Suppressor macrophage (primary cell): Measurements from ENCODE around the gene PLG.
A peak's percentile ranks its signal among the peaks of the same experiment; 100 is the strongest.
"Not testable (repeated sequence)": the region's sequence is repeated elsewhere in the genome, so short reads cannot be mapped to it uniquely, and the experiment has no call there.

Experiments
- DNase-seq, 4 experiments: peaks; one replicate each; pipeline ENCODE4 v3.0.0-alpha.2; 2020 to 2022
- total RNA-seq, 17 experiments: gene quantifications; one replicate each; lab custom pipeline; 2026; ENCODE audit warnings: mixed read lengths in 6 of 17, inconsistent platforms in 3 of 17; lab: John Stamatoyannopoulos, UW

The PLG gene
- total RNA-seq = 0 to 3.9 (median 0) reads per million in 17 experiments

DNA sequence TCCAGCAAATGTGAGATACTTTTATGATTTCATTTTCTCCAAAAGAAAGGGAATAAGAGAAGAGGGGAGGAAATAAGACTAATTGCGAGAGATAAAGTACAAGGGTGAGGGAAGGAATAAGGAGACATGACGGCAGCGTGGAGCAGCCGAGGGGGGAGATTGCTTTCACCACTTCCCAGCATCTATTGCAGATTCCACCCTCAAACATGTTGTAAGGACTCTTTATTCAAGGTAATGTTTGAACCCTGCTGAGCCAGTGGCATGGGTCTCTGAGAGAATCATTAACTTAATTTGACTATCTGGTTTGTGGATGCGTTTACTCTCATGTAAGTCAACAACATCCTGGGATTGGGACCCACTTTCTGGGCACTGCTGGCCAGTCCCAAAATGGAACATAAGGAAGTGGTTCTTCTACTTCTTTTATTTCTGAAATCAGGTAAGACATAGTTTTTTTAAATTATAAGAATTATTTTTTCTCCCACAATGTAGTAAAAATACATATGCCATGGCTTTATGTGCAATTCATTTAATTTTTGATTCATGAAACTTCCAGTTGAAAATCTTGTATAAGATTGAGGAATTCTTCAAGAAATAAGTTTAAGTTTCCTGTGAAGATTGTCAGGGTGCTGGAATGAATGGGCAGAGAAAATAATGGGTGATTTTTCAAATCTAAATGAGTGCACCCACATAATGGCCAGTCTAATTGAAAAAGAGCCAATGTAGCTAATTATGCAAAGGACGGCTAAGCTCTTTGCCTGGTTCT lies at the start of gene PLG:
Gene PLG (plus strand): TSS at position 327 of the 763 bp plus-strand sequence. CDS start 61 bp downstream, at position 388.
- not testable (repeated sequence) for DNase-seq

GRCh38 chr6:160659562-160659961 lies 42.5 kb upstream of the PLG start:
- DNase-seq = no peak

DNA sequence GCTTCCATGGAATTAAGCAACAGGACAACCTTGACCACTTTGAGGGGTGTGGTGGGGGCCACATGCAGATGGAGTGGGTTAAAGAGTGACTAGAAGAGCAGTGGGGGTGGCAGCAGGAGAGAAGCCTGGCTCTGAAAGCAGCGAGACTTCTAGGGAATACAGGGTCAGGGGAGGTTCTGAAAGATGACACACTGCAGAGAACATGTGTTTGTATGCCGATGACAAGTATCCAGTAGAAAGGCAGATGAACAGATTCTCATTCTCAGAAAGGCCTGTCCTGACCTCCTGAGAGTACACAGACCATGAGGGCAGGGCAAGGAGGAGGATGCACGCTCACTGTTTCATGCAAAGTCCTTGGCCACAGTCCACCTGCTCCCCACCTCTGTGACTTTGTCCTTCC lies 40.8 kb upstream of the PLG start:
- DNase-seq = no peak

DNA sequence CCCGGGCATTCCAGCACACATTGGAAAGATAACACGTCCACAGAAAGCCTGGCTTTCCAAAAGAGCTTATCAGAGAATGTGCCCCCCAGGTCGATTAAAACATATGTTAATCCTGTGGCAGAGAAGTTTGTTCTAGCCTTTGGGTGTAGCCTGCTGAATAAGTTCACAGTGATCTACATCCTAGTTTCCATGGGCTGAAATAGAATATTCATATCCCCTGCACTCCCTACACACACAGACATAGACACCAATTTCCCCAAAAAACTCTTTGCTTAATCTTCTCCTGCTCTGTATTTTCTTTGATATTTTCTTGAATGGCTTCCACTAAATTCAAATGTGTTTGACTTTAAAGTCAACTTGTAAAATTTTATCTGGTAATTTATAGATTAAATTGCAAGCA lies 39.6 kb upstream of the PLG start:
- no peak for DNase-seq

GRCh38 chr6:160662842-160663241 lies 39.2 kb upstream of the PLG start:
- DNase-seq = no peak

DNA sequence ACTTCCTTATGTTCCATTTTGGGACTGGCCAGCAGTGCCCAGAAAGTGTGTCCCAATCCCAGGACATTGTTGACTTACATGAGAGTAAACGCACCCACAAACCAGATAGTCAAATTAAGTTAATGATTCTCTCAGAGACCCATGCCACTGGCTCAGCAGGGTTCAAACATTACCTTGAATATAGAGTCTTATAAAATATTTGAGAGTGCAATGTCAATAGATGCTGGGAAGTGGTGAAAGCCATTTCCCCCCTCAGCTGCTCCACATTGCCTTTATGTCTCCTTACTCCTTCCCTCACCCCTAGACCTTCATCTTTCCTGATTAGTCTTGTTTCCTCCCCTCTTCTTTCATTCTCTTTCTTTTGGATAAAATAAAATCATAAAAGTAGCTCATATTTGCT lies 37.8 kb upstream of the PLG start, which contains the start of gene LPA:
Gene LPA (minus strand): TSS at position 78 of the 400 bp plus-strand sequence. CDS start 61 bp downstream, at position 17.
- DNase-seq = not testable (repeated sequence)

DNA sequence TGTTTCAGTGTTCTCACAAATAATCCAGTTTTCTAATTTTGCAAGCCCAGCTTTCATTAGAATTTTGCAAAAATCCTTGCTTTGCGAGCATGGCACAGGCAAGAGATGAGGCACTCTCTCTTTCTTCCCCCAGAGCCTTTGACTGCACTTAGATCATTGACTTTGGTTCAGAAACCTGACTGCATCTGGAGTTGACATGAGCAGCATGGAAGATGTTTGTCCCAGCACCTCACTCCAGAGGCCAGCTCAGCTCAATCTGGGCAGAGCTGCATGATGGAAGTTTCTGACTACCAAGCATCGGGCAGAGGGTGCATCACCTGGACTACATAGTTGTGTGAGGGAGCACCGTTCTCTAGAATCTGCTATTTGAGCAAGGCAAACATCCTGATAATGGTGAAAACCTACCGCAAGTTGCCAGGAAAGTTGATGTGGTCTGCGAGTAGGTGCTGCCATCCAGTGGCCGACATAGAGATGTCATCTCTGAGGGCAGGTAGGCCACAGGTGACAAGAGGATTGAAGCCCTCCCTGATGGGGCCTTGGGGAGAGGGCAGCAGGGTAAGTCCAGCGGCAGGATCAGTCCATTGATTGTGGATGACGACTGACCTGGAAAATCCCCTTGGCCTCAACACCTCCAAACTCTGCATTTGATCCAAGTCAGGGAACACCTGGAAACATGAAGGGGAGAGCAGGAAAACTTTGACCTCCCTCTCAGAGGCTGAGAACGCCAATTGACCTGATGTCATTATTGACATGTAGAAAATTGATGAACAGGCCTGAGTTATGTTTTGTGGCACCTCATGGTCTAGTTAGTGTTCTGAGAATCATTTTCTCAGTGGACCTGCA lies 34.2 kb upstream of the PLG start:
- DNase-seq = no peak

DNA sequence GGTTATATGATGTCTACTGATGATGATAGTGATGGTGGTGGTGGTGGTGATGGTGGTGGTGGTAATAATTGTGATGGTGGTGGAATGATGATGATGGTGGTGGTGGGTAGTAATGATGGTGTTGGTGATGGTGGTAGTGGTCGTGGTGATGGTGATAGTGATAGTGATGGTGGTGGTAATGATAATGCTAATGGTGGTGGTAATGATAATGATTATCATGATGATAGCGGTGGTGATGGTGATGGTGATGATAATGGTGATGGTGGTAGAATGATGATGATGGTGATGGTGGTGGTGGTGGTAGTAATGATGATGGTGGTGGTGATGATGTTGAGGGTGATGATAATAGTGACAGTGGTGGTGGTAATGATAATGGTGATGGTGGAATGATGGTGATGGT lies 33.5 kb upstream of the PLG start:
- no peak for DNase-seq

- DNase-seq = not testable (repeated sequence)
Observed at GRCh38 chr6:160676418-160676817, 25.6 kb upstream of the PLG start.

DNA sequence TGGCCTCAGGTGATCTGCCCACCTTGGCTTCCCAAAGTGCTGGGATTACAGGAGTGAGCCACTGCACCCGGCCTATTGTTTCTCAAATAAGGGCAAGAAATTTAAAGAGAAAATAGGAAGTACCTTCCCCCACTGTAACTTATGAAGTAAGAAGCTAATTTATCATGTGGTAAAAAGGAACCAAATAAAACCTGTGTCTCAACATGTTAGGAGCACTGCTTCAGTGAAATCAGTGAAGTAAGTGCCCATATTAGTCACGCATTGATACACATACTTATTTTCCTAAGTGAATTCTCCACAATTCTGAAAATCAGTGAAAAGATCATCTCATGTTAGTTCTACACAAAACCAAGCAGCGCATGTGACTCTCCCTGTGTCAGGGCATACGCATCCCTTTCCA lies 23.8 kb upstream of the PLG start:
- DNase-seq = peak in 2 of 4 experiments; percentile 1 to 6

DNA sequence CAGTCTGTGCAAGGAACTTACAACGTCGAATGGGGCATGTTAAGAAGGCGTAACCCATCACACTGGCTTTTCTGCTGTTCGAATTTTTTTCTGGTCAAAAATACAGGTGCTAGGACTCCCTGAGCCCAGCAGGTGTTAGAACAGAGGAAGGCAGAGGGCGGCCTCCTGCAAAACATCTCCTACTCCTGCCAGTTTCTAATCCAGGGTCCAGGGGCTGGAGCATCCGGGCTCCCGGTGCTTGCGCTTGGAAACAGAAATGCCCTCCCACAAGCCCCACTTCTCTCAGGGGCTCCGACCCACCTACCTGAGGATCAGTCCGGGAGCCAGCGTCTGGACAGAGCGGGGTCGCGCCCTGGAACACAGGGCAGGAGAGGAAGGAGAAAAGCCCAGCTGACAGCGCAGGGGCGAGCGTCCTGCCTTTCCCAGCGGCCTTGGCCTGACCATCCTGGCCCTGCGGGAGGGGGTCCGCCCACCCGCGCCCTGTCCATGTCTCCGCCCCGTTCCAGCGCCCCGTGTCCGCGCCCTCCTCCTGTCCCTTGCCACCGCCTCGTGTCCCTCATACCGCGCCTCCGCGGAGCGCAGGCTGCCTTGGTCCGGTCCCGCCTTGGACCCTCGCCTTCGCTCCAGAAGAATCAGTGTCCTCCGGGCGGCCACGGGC lies 23.2 kb upstream of the PLG start:
- DNase-seq = no peak

- no peak for DNase-seq
Observed at GRCh38 chr6:160679402-160679769, 22.7 kb upstream of the PLG start.

GRCh38 chr6:160685101-160685761 lies 16.8 kb upstream of the PLG start:
- DNase-seq = not testable (repeated sequence)

DNA sequence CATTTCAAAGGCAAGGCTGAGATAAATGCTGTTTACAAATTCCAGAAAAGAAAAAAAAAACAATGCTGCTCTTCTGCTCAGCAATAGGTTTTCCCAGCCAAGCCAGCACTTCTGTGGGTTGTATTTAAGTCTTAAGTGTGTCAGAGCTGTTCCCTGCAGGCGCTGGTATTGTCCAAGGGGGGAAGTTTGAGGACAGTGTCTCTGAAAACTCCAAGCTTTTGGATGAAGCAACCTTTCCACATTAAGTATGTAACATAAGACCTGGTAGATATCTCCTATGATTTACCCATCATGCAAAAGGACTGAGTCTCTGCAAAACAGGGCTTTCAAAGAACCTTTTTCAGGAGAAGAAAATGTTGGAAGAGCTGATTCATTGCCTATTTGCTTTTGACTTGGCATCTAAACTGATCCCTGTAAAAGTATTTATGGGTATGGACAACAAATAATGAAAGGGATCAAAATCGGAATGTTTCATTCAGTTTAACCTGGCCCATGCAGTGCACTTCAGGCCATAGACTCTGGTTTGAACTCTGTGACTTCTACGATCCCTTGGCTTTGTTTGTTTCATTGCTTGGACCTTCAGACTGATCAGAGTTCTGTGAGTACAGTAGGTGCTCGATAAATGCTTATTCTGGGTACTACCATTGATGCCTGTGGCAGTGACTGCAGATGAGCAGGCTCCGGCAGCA lies 16.1 kb upstream of the PLG start:
- DNase-seq = no peak

DNA sequence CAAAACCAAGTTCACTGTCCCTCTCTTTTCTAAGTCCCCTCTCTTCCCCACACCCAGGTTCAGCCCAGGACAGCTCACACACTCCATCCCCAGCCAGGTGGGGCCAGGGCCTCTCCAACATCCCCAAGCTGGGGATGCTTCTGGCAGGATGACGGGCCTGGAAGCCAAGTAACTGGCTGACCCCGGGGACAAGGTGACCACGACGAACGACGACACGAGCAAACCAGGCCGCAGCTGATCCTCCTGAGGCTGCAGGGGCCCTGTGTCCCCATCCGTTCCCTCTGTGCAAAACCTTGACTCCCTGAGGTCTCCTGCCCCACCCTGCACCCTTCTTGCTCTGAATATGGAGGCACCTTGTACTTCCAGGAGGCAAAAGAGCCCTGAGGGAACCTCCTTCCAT lies 11.6 kb upstream of the PLG start:
- DNase-seq = no peak

GRCh38 chr6:160691617-160692016 lies 10.4 kb upstream of the PLG start:
- DNase-seq = no peak

DNA sequence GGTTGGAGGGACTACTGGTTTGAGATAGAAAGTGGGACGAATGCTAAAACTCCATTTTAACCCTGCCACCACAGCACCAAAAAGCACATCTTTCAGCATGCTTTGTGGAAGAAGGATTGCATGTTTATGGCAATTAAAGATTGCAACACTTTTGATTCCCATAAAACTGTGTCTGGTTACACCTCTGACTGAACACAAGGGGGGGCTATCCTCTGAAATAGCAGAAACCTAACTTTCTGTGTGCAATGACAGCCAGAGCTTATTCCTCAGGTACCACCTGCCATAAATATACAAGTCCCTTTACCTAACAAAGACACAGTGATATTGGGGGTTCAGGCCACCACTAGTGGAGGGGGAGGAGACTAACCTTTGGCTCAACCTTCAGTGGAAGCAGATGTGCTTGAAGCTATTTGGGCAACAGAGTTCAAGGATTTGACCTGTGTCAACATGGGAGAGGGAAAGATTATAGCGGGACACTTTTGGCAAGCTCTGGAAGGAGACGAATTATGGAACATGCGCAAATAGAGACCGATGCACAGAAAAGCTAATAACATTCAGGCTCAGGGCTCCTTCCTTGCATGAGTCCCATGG lies 9.6 kb upstream of the PLG start:
- DNase-seq = no peak

GRCh38 chr6:160695025-160695424 lies 7.0 kb upstream of the PLG start:
- not testable (repeated sequence) for DNase-seq

GRCh38 chr6:160695622-160696021 lies 6.4 kb upstream of the PLG start:
- DNase-seq = not testable (repeated sequence)

GRCh38 chr6:160696884-160697283 lies 5.2 kb upstream of the PLG start:
- DNase-seq = not testable (repeated sequence)

DNA sequence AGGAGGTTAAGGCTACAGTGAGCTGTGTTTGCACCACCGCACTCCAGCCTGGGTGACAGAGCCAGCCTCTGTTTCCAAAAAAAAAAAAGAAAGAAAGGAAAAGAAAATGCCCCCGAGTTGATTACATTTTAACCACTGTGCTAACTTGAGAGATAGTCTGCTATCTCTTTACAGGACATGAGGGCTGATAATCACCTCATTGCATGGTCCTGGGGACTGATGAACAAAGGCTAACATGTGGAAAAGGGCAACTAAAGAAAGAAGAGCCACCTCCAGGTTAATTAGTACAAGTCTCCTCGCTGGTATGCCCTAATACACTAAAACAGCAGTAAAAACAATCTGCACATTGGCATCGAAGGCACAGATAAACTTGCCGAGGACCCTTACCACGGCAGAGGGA lies 4.2 kb upstream of the PLG start:
- no peak for DNase-seq

- DNase-seq = not testable (repeated sequence)
Observed at GRCh38 chr6:160704688-160705087, 2.6 kb downstream of the PLG start.
